HepG2 (cell line): ENCODE measurements around the gene GPX1. TPM values are rescaled to one million over a fixed set of nuclear protein-coding genes. Genes with fewer than 3 reads are reported as not detected.

Experiments
- CBX5 ChIP-seq: sonication (generic); formaldehyde crosslinking; IDR thresholded peaks from 2 replicates; pipeline ENCODE4 v1.4.0; 2020; ENCODE audit warnings: missing genetic modification reagents, borderline replicate concordance
- CENPBD1 ChIP-seq: sonication (generic); formaldehyde crosslinking; IDR thresholded peaks from 2 replicates; pipeline ENCODE4 v1.8.0; 2022; ENCODE audit warnings: missing genetic modification reagents, low read depth, mild to moderate bottlenecking, borderline replicate concordance
- DNMT3B ChIP-seq: conservative IDR thresholded peaks from 2 replicates; pipeline ENCODE4 v1.6.1; 2016; ENCODE audit warnings: missing biosample characterization, control low read depth
- EP300 ChIP-seq, 3 experiments: sonication (generic) in 1 of 3; formaldehyde crosslinking in 1 of 3; IDR thresholded peaks; 2 replicates each; pipeline versions ENCODE4 v1.5.1 to v1.6.1; 2011 to 2020; ENCODE audit warnings: low read depth in 2 of 3, low read length in 2 of 3, borderline replicate concordance in 1 of 3, improper control_type of control experiment in 1 of 3, mild to moderate bottlenecking in 1 of 3, missing genetic modification reagents in 1 of 3, moderate library complexity in 1 of 3
- KAT8 ChIP-seq: IDR thresholded peaks from 2 replicates; pipeline ENCODE4 v1.6.1; 2016; ENCODE audit warnings: missing genetic modification reagents, missing compliant biosample characterization
- KDM1A ChIP-seq: IDR thresholded peaks from 2 replicates; pipeline ENCODE4 v1.6.1; 2016; ENCODE audit warnings: missing compliant biosample characterization
- MNT ChIP-seq: fragments of 450-650 bp; IDR thresholded peaks from 2 replicates; pipeline ENCODE4 v1.6.1; 2016
- NFE2 ChIP-seq: sonication (generic); formaldehyde crosslinking; IDR thresholded peaks from 2 replicates; pipeline ENCODE4 v1.4.0; 2020; ENCODE audit warnings: missing genetic modification reagents
- POLR2AphosphoS5 ChIP-seq: IDR thresholded peaks from 2 replicates; pipeline ENCODE4 v1.6.1; 2012; ENCODE audit warnings: low read depth, low read length
- REPIN1 ChIP-seq: sonication (generic); formaldehyde crosslinking; IDR thresholded peaks from 2 replicates; pipeline ENCODE4 v1.8.0; 2022; ENCODE audit warnings: missing genetic modification reagents, low read depth, mild to moderate bottlenecking, borderline replicate concordance
- ZBTB46 ChIP-seq: sonication (generic); formaldehyde crosslinking; IDR thresholded peaks from 2 replicates; pipeline ENCODE4 v1.4.0; 2020; ENCODE audit warnings: mild to moderate bottlenecking, missing genetic modification reagents, borderline replicate concordance
- ZBTB49 ChIP-seq: sonication (generic); formaldehyde crosslinking; IDR thresholded peaks from 2 replicates; pipeline ENCODE4 v1.4.0; 2020; ENCODE audit warnings: missing genetic modification reagents, borderline replicate concordance
- ZNF251 ChIP-seq: sonication (generic); formaldehyde crosslinking; IDR thresholded peaks from 2 replicates; pipeline ENCODE4 v1.9.0; 2021; ENCODE audit warnings: mild to moderate bottlenecking, missing genetic modification reagents
- ZNF281 ChIP-seq: sonication (generic); formaldehyde crosslinking; IDR thresholded peaks from 2 replicates; pipeline ENCODE4 v1.4.0; 2020; ENCODE audit warnings: missing genetic modification reagents, borderline replicate concordance
- ZNF333 ChIP-seq: sonication (generic); formaldehyde crosslinking; IDR thresholded peaks from 2 replicates; pipeline ENCODE4 v1.4.0; 2020; ENCODE audit warnings: mild to moderate bottlenecking, missing genetic modification reagents, borderline replicate concordance
- ZNF414 ChIP-seq: sonication (generic); formaldehyde crosslinking; IDR thresholded peaks from 2 replicates; pipeline ENCODE4 v1.5.0; 2020; ENCODE audit warnings: missing genetic modification reagents
- ZNF530 ChIP-seq: sonication (generic); formaldehyde crosslinking; IDR thresholded peaks from 2 replicates; pipeline ENCODE4 v1.5.0; 2020; ENCODE audit warnings: low read depth, mild to moderate bottlenecking, missing genetic modification reagents
- ZNF616 ChIP-seq: sonication (generic); formaldehyde crosslinking; IDR thresholded peaks from 2 replicates; pipeline ENCODE4 v1.5.0; 2020; ENCODE audit warnings: low read depth, mild to moderate bottlenecking, missing genetic modification reagents
- polyA plus RNA-seq, 8 experiments: library from polyadenylated mRNA; depleted of rRNA in 3 of 8; stranded (reverse) in 7 of 8; unstranded in 1 of 8; fragments of >200 nt; fragmentation: Illumina TruSeq in 4 of 8; extraction: Trizol in 4 of 8; gene quantifications; 2 replicates each; pipeline versions ENCODE4 v1.2.1 to v1.2.3, GENCODE V29; 2011 to 2016; ENCODE audit warnings: low read depth in 4 of 8, missing spikeins in 1 of 8, mixed read lengths in 1 of 8; ENCODE audit not compliant: insufficient read depth in 1 of 8
- total RNA-seq, 5 experiments: library from RNA; depleted of rRNA; stranded (reverse); fragments of >200 nt; fragmentation: Illumina TruSeq; extraction: Trizol; gene quantifications; 2 replicates each; pipeline ENCODE4 v1.2.3, GENCODE V29; 2016; ENCODE audit warnings: low read depth in 1 of 5

GPX1 gene
- total and polyA plus RNA-seq, 2 of the 13 experiments (the other 11 are each of a cell fraction or from before 2014, with no cell fraction given): 149 to 168 TPM

DNA sequence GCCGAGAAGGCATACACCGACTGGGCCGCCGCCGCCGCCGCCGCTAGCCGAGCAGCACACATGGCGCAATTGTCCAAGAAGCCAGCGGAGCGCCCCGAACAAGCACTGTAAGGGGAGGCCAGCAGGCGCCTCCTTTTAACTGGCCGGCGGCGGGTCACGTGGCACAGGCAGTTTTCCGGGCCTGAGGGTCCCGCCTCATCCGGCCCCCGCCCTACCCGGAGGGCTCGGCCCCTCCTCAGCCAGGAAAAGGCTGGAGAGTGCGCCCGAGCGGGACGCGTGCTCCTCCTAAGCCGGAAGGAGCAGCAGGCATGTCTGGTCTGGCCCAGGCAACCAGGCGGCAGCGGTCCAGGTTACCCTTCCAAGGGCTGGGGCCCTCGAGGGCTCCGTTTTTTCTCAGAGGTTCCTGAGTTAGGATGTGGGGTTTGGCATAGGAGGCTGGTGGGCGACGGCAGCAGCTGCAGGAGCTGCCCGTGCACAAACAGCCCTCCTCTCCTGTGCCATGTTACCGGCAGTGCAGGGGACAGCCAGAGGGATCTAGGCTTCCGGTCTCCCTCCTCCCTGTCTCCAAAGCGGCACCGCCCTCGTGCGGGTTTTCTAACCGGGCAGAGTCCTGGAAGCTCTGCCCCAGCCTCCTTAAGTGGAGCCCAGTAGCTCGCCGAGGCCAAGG lies at the start of gene GPX1 (continued):
- TF ChIP-seq ZNF281 (peak; percentile 6; the same call in 1 of the 2 replicates), EP300 (IDR thresholded peaks at IDR 0.05; ENCODE audit: low read depth in 2 of 2, low read length in 2 of 2) (no peak), EP300 (CRISPR knock-in tag; IDR thresholded peaks at IDR 0.05; ENCODE audit: borderline replicate concordance) (no peak), KDM1A (CRISPR knock-in tag) (no peak), ZBTB49 (no peak), MNT (peak; percentile 58; the same call in 1 of the 2 replicates), DNMT3B (CRISPR knock-in tag) (0 out of 2 replicates have a peak, but pooled peaks have one; percentile 18), KAT8 (CRISPR knock-in tag) (peak; percentile 92), NFE2 (CRISPR knock-in tag) (no peak), ZNF414 (CRISPR knock-in tag) (peak; percentile 95), POLR2AphosphoS5 (peak; percentile 74), ZBTB46 (CRISPR knock-in tag) (no peak), CENPBD1 (no peak; the same call in 1 of the 2 replicates), ZNF251 (no peak), REPIN1 (CRISPR knock-in tag) (peak; percentile 95), ZNF616 (CRISPR knock-in tag) (no peak), ZNF530 (CRISPR knock-in tag) (no peak), ZNF333 (CRISPR knock-in tag) (no peak; the same call in none of the 2 replicates), CBX5 (CRISPR knock-in tag) (peak; percentile 86)
